Measurements from ENCODE around the gene ATP2B2.
"Not testable (repeated sequence)": the region's sequence is repeated elsewhere in the genome, so short reads cannot be mapped to it uniquely, and the experiment has no call there.

The ATP2B2 gene

GRCh38 chr3:10397879-10398278 lies 107.5 kb downstream of the ATP2B2 start:
- DNase-seq = no peak

- DNase-seq = no peak
Observed at GRCh38 chr3:10396931-10397330, 108.5 kb downstream of the ATP2B2 start.

- DNase-seq = no peak
Observed at GRCh38 chr3:10396083-10396482, 109.3 kb downstream of the ATP2B2 start.

GRCh38 chr3:10395671-10396070 lies 109.7 kb downstream of the ATP2B2 start:
- no peak for DNase-seq

- no peak for DNase-seq
Observed at GRCh38 chr3:10395196-10395595, 110.2 kb downstream of the ATP2B2 start.

GRCh38 chr3:10394491-10395025 lies 110.8 kb downstream of the ATP2B2 start:
- no peak for DNase-seq

GRCh38 chr3:10393514-10393913 lies 111.9 kb downstream of the ATP2B2 start:
- DNase-seq = no peak

- no peak for DNase-seq
Observed at GRCh38 chr3:10392906-10393461, 112.4 kb downstream of the ATP2B2 start.

GRCh38 chr3:10392244-10392643 lies 113.1 kb downstream of the ATP2B2 start:
- no peak for DNase-seq

GRCh38 chr3:10391391-10391790 lies 114.0 kb downstream of the ATP2B2 start:
- DNase-seq = no peak

- DNase-seq = no peak
Observed at GRCh38 chr3:10390641-10391373, 114.6 kb downstream of the ATP2B2 start.

GRCh38 chr3:10389995-10390394 lies 115.4 kb downstream of the ATP2B2 start:
- DNase-seq = no peak

- DNase-seq = no peak
Observed at GRCh38 chr3:10389339-10389738, 116.0 kb downstream of the ATP2B2 start.

GRCh38 chr3:10387881-10388609 lies 117.3 kb downstream of the ATP2B2 start:
- DNase-seq = no peak

- DNase-seq = no peak
Observed at GRCh38 chr3:10386121-10386520, 119.3 kb downstream of the ATP2B2 start.

- no peak for DNase-seq
Observed at GRCh38 chr3:10384541-10385360, 120.6 kb downstream of the ATP2B2 start.

- DNase-seq = no peak
Observed at GRCh38 chr3:10383850-10384248, 121.5 kb downstream of the ATP2B2 start.

- DNase-seq = no peak
Observed at GRCh38 chr3:10382892-10383849, 122.2 kb downstream of the ATP2B2 start.

GRCh38 chr3:10382445-10382844 lies 122.9 kb downstream of the ATP2B2 start:
- not testable (repeated sequence) for DNase-seq

GRCh38 chr3:10381336-10381735 lies 124.0 kb downstream of the ATP2B2 start:
- DNase-seq = no peak

- no peak for DNase-seq
Observed at GRCh38 chr3:10380906-10381305, 124.5 kb downstream of the ATP2B2 start.

GRCh38 chr3:10379961-10380360 lies 125.4 kb downstream of the ATP2B2 start:
- DNase-seq = no peak
